AG09309 (cell line): ENCODE results near the gene POGZ.

Experiments used
- DNase-seq: peaks from one replicate; pipeline ENCODE4 v3.0.0-alpha.2; 2010; ENCODE audit warnings: low read depth
- H3K4me3 ChIP-seq: 2 replicates; pipeline ENCODE4 v1.5.1; 2011; ENCODE audit warnings: mild to moderate bottlenecking, low read depth, low read length, moderate library complexity; ENCODE audit not compliant: control insufficient read depth
- CTCF ChIP-seq: IDR thresholded peaks from 2 replicates; pipeline ENCODE4 v1.5.1; 2011; ENCODE audit warnings: mild to moderate bottlenecking, low read depth, low read length, inconsistent platforms; ENCODE audit not compliant: insufficient read depth, control insufficient read depth; ENCODE audit errors: missing control alignments

POGZ gene

GRCh38 chr1:151407304-151407703 is 52.0 kb downstream of the POGZ start:
- no peak for DNase-seq
- no peak overlapping the region for H3K4me3 ChIP-seq
- TF ChIP-seq CTCF = no peak

DNA sequence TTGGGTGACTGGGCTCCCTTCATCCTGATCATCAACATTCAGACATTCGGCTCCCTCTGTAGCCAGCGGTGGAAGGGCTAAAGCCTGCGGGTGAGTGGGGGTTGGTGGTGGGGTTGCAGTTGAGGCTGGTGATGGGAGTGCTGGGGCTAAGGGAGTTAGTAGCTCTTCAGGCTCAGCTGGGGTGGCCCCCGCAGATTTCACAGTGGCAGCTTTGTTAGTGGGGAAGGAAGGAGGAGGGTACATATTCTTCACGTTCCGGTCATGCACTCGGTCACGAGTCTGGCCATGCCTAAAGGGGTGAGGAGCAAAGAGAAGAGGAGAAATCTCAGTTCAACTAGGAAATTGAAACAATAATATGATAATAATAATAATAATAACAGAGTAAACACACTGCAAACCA is 53.1 kb downstream of the POGZ start:
- DNase-seq = no peak
- TF ChIP-seq CTCF = no peak
- H3K4me3 ChIP-seq = no peak overlapping the region

GRCh38 chr1:151405187-151405951 is 53.9 kb downstream of the POGZ start:
- no peak overlapping the region for H3K4me3 ChIP-seq
- no peak for DNase-seq
- TF ChIP-seq CTCF = no peak

DNA sequence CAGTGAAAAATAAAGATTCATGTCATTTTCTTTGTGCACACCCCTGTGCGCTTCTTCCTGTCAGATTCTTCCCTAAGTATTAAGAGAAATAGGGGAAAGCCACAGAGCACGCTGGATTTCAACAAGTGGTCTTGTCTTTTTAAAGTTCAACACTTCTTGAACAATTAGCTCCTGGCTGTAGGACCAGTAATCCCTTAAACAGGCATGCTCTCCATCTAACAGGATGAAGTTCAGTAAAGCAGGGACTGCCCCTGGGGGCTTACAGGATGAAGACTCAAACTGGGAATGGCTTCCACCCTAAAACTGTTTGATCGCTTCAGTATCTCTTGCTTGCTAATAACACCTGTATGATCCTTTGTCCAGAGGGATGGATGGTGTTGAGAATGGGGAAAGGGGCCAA is 55.7 kb downstream of the POGZ start:
- H3K4me3 ChIP-seq = no peak overlapping the region
- DNase-seq = no peak
- no peak for TF ChIP-seq CTCF

DNA sequence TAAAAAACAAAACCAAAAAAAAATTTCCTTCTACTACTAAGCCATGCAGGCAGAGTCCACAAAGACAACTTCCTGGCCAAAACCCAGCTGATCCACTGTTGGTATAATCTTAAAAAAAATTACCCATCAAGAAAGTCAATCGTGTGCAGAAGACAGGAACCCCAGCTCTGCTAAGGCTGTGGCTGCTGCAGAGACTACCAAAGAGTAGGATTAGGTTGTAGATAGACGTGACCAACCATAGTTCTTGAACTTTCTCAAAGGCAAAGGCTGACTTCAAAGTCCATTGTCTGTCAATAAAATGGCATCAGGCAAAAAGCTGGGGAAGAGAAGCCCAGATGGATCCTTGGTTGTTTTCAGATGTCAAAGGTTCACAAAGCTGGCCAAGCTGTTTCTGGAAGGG is 56.5 kb downstream of the POGZ start:
- H3K4me3 ChIP-seq = no peak overlapping the region
- no peak for TF ChIP-seq CTCF
- DNase-seq = no peak

GRCh38 chr1:151401860-151402259 is 57.4 kb downstream of the POGZ start:
- no peak for TF ChIP-seq CTCF

More at GRCh38 chr1:151401860-151402259, 57.4 kb downstream of the POGZ start:
- no peak for DNase-seq
- no peak overlapping the region for H3K4me3 ChIP-seq
